ENCODE results near the gene MAP3K2. TPM values are rescaled to one million over a fixed set of nuclear protein-coding genes. Genes with fewer than 3 reads are reported as not detected.

MAP3K2 gene
- total RNA-seq, 2 donors from 2014 or later: 61.6 to 63.8 TPM

GRCh38 chr2:127421116-127421800 is 33.5 kb upstream of the MAP3K2 start:
- Histone ChIP-seq H3K4me3 (no peak overlapping the region), H3K36me3 (no peaks in the 10 kb centered on the region), H3K27me3 (replicated peaks; ENCODE audit: insufficient read depth) (peaks cover 9% of the 10 kb centered on the region), H3K27ac (no peak overlapping the region), H3K4me1 (replicated peaks) (peaks cover 7% of the 10 kb centered on the region), H3K9me3 (no peaks in the 10 kb centered on the region)
- intact Hi-C loops (cut with DNase I): no loop called here
- WGBS: 83% methylated on average over 15 of the region's 15 CpGs
- no peak for TF ChIP-seq CTCF (IDR thresholded peaks at IDR 0.05)
- no peak for TF ChIP-seq POLR2A (IDR thresholded peaks at IDR 0.05)
- no peak for TF ChIP-seq POLR2AphosphoS5 (IDR thresholded peaks at IDR 0.05)
- no peak for DNase-seq (ENCODE audit: low spot score)

DNA sequence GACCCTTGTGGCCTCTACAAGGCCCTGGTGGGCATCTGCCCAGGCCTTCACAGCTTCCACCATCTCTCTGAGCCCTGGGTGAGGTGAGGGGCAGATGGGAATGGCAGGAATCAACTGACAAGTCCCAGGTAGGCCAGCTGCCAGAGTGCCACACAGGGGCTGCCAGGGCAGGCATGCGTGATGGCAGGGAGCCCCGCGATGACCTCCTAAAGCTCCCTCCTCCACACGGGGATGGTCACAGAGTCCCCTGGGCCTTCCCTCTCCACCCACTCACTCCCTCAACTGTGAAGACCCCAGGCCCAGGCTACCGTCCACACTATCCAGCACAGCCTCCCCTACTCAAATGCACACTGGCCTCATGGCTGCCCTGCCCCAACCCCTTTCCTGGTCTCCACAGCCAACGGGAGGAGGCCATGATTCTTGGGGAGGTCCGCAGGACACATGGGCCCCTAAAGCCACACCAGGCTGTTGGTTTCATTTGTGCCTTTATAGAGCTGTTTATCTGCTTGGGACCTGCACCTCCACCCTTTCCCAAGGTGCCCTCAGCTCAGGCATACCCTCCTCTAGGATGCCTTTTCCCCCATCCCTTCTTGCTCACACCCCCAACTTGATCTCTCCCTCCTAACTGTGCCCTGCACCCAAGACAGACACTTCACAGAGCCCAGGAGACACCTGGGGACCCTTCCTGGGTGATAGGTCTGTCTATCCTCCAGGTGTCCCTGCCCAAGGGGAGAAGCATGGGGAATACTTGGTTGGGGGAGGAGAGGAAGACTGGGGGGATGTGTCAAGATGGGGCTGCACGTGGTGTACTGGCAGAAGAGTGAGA is 32.5 kb upstream of the MAP3K2 start:
- TF ChIP-seq CTCF (IDR thresholded peaks at IDR 0.05): no peak
- no peak for TF ChIP-seq POLR2AphosphoS5 (IDR thresholded peaks at IDR 0.05)
- TF ChIP-seq POLR2A (IDR thresholded peaks at IDR 0.05): no peak
- intact Hi-C loops (cut with DNase I): no loop called here
- 72% methylated on average over 8 of the region's 8 CpGs for WGBS
- Histone ChIP-seq H3K4me1 (replicated peaks) (peaks cover 10% of the 10 kb centered on the region), H3K9me3 (no peaks in the 10 kb centered on the region), H3K27ac (no peak overlapping the region), H3K4me3 (no peak overlapping the region), H3K36me3 (no peaks in the 10 kb centered on the region), H3K27me3 (replicated peaks; ENCODE audit: insufficient read depth) (peaks cover 9% of the 10 kb centered on the region)
- no peak for DNase-seq (ENCODE audit: low spot score)

- intact Hi-C loops (cut with DNase I): no loop called here
- 87% methylated on average over 14 of the region's 15 CpGs for WGBS
Observed at GRCh38 chr2:127419448-127420038, 31.8 kb upstream of the MAP3K2 start.

DNA sequence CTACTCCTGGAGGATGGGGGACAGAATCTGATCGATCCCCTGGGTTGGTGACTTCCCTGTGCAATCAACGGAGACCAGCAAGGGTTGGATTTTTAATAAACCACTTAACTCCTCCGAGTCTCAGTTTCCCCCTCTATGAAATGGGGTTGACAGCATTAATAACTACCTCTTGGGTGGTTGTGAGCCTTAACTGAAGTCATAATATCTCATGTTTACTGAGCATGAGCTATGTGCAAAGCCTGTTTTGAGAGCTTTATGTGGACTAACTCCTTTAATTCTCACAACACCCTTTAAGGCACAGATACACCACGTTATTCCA is 31.3 kb upstream of the MAP3K2 start:
- H3K27ac ChIP-seq: no peak overlapping the region
- peaks cover 10% of the 10 kb centered on the region for H3K4me1 ChIP-seq (replicated peaks)
- H3K36me3 ChIP-seq: no peaks in the 10 kb centered on the region
- H3K4me3 ChIP-seq: no peak overlapping the region
- no peaks in the 10 kb centered on the region for H3K9me3 ChIP-seq
- TF ChIP-seq CTCF (IDR thresholded peaks at IDR 0.05) (no peak), POLR2AphosphoS5 (IDR thresholded peaks at IDR 0.05) (no peak), POLR2A (IDR thresholded peaks at IDR 0.05) (no peak)
- 91% methylated on average over 4 of the region's 4 CpGs for WGBS
- peaks cover 9% of the 10 kb centered on the region for H3K27me3 ChIP-seq (replicated peaks; ENCODE audit: insufficient read depth)
- intact Hi-C loops (cut with DNase I): no loop called here
- DNase-seq (ENCODE audit: low spot score): no peak

More at GRCh38 chr2:127419448-127420038, 31.8 kb upstream of the MAP3K2 start:
- Histone ChIP-seq H3K27me3 (replicated peaks; ENCODE audit: insufficient read depth) (peaks cover 9% of the 10 kb centered on the region), H3K9me3 (no peaks in the 10 kb centered on the region), H3K4me3 (no peak overlapping the region), H3K4me1 (replicated peaks) (peaks cover 10% of the 10 kb centered on the region), H3K27ac (no peak overlapping the region), H3K36me3 (no peaks in the 10 kb centered on the region)
- no peak for TF ChIP-seq CTCF (IDR thresholded peaks at IDR 0.05)
- TF ChIP-seq POLR2AphosphoS5 (IDR thresholded peaks at IDR 0.05): no peak
- no peak for TF ChIP-seq POLR2A (IDR thresholded peaks at IDR 0.05)
- DNase-seq (ENCODE audit: low spot score): no peak

Data from prostate gland (tissue), 2 donors.